HG03196 (cell line): Measurements from ENCODE around the gene INPP4B.

Source experiments
- ATAC-seq: cut with Tn5 transposase; IDR thresholded peaks from one replicate; pipeline ENCODE4 v1.9.1; 2021; ENCODE audit not compliant: unreplicated experiment

Gene INPP4B

GRCh38 chr4:142168181-142168580 lies 677.9 kb downstream of the INPP4B start:
- ATAC-seq: no peak

GRCh38 chr4:142164767-142165500 lies 681.2 kb downstream of the INPP4B start:
- no peak for ATAC-seq

GRCh38 chr4:142161086-142161485 lies 685.0 kb downstream of the INPP4B start:
- ATAC-seq: no peak

- no peak for ATAC-seq
Measured at GRCh38 chr4:142160509-142160908, 685.6 kb downstream of the INPP4B start.

GRCh38 chr4:142158980-142159379 lies 687.1 kb downstream of the INPP4B start:
- no peak for ATAC-seq

- no peak for ATAC-seq
Measured at GRCh38 chr4:142156256-142156655, 689.8 kb downstream of the INPP4B start.

GRCh38 chr4:142155347-142155746 lies 690.8 kb downstream of the INPP4B start:
- no peak for ATAC-seq

GRCh38 chr4:142150483-142150882 lies 695.6 kb downstream of the INPP4B start:
- no peak for ATAC-seq

GRCh38 chr4:142144813-142145212 lies 701.3 kb downstream of the INPP4B start:
- ATAC-seq: no peak

GRCh38 chr4:142142366-142143054 lies 703.6 kb downstream of the INPP4B start:
- ATAC-seq: no peak

DNA sequence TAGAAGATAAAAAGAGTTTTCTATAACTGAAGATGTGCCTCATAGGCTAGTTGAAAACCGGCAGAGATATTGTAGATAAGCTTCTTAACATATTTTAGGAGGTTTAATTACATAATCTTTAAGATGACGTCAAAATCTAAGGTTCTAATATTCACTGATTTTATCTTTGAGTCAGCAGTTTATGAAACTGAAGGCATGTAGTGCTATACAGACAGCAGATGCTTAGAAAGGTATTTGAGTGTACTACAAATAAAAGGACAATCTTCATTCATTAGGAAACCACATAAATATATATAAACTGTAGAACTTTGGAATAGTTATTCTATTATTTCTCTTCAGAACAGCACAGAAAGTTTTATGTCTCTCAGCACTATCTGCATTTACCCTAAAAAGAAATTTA lies 704.9 kb downstream of the INPP4B start:
- no peak for ATAC-seq

DNA sequence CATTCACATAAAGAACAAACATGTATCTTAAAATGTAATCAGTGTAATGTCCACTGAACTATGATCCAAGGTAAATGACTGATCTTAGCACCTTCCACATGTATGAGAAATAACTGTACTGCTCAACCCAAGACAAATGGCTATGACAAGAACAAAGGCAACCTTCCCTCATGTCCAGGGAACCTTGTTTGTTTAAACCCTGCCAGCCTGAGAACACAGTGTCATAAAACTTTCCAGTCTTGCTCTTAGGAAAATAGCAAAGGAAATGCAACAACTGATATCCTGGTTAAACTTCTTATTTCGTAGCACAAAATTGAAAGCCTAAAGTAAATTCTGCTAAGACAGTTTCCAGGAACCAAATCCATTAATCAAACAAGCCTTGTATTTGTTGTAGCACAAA lies 715.4 kb downstream of the INPP4B start:
- ATAC-seq: no peak

GRCh38 chr4:142129931-142130330 lies 716.2 kb downstream of the INPP4B start:
- ATAC-seq: no peak

- ATAC-seq: no peak
Measured at GRCh38 chr4:142129473-142129872, 716.6 kb downstream of the INPP4B start.

GRCh38 chr4:142128529-142128928 lies 717.6 kb downstream of the INPP4B start:
- ATAC-seq: no peak

DNA sequence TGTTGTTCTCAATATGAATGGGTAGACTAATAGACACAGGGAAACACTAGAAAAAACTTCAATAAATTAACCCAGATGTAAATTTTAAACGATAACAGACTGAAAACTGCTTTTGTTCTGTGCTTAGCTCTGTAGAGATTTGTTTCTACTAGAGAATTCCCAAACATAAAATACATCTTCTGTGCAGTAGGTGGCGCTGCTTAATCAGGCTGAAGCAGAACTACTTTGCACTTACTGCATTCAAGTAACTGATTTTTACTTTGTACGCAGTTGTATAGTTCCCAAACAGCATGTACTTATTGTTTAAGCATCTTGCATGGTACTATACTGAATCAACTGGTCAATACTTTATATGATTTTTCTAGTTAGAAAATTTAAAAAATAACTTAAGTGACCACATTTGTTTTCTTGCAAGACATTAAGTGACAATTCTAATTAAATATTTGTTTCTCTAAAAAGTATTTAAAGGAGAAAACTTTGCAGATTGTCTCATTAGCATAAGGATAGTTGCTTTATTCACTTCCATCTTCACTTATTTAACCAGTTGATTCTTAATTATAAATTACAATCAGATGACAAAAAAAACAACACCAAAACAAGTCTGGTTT lies 719.1 kb downstream of the INPP4B start:
- no peak for ATAC-seq

GRCh38 chr4:142124874-142125273 lies 721.2 kb downstream of the INPP4B start:
- ATAC-seq: no peak

- no peak for ATAC-seq
Measured at GRCh38 chr4:142121448-142122350, 724.4 kb downstream of the INPP4B start.

- ATAC-seq: no peak
Measured at GRCh38 chr4:142120921-142121320, 725.2 kb downstream of the INPP4B start.

DNA sequence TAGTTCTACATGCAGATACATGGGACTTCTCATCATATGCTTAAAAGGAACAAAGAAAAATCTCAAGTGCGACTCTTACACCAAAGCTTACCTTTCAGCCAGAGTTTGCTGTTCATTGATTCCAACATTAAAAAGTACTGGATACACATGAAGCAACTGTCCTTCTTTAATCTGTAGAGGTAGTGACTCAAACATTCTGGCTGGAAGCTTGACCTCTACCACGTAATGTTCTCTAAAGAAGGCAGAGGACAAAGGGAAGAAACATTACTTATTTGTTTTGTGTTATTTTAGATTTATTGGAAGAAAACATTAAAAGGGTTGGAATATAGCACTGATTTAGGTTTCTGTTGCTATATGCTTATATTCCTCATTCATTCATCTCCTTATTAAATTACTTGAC lies 733.6 kb downstream of the INPP4B start:
- no peak for ATAC-seq

DNA sequence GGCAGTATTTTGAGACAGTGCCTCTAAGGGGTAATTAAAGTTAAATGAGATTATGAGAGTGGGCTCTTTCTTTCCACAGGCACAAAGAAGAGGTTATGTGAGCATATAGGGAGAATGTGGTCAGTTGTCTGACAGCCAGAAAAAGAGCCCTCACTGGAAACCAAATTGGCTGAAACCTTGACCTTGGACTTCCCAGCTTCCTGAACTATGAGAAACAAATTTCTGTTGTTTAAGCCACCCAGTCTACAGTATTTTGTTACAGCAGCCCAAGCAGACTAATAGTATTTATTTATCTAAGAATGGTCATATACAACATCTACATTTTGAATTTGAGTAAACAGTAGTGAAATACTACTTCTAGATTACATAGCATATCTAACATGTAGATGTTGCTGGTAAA lies 736.0 kb downstream of the INPP4B start:
- no peak for ATAC-seq
